ENCODE results near the gene SHKBP1. TPM values are rescaled to one million over a fixed set of nuclear protein-coding genes. Genes with fewer than 3 reads are reported as not detected.

SHKBP1 gene
- total RNA-seq, 1 experiment from 2014 or later = 85.5 TPM

DNA sequence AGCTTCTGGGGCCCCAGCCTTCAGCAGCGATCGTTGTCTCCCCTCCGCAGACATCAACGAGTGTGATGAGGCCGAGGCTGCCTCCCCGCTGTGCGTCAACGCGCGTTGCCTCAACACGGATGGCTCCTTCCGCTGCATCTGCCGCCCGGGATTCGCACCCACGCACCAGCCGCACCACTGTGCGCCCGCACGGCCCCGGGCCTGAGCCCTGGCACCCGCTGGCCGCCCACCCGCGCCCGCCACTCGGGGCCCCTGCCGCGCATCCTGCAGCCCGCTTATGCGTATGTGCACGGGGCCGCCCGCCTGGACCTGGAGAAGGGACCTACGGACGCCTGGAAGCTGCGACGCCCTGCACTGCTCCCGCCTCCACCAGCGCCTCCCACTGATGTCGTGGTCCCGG, 52.7 kb downstream of the SHKBP1 start:
- intact Hi-C loops (cut with micrococcal nuclease; ENCODE audit: unreplicated experiment) = no loop called here
- BruUV-seq (replicated peaks) = no TSS peak
- H3K27ac ChIP-seq (ENCODE audit: low read depth, low read length, poor library complexity, severe bottlenecking) = no peak overlapping the region
- TF ChIP-seq EZH2 (IDR thresholded peaks at IDR 0.05; ENCODE audit: borderline replicate concordance, low read depth, low read length, poor library complexity, severe bottlenecking) = no peak
- TF ChIP-seq, protein P1, sequence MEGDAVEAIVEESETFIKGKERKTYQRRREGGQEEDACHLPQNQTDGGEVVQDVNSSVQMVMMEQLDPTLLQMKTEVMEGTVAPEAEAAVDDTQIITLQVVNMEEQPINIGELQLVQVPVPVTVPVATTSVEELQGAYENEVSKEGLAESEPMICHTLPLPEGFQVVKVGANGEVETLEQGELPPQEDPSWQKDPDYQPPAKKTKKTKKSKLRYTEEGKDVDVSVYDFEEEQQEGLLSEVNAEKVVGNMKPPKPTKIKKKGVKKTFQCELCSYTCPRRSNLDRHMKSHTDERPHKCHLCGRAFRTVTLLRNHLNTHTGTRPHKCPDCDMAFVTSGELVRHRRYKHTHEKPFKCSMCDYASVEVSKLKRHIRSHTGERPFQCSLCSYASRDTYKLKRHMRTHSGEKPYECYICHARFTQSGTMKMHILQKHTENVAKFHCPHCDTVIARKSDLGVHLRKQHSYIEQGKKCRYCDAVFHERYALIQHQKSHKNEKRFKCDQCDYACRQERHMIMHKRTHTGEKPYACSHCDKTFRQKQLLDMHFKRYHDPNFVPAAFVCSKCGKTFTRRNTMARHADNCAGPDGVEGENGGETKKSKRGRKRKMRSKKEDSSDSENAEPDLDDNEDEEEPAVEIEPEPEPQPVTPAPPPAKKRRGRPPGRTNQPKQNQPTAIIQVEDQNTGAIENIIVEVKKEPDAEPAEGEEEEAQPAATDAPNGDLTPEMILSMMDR (conservative IDR thresholded peaks at IDR 0.05; ENCODE audit: low read depth, low read length) = no peak
- H3K9me3 ChIP-seq (ENCODE audit: low read depth, low read length, poor library complexity, severe bottlenecking) = no peaks in the 10 kb centered on the region
- no peak overlapping the region for H3K4me3 ChIP-seq (ENCODE audit: low read depth, low read length, poor library complexity, severe bottlenecking)
- POLR2A ChIA-PET (ENCODE audit: low non-redundant PET) = no interaction called here
- no peak for DNase-seq (ENCODE audit: low spot score)
- H3K36me3 ChIP-seq (ENCODE audit: insufficient read depth, low read length, poor library complexity, severe bottlenecking) = peaks cover 49% of the 10 kb centered on the region
- H3K27me3 ChIP-seq (replicated peaks; ENCODE audit: insufficient read depth, low read depth, low read length, poor library complexity) = no peaks in the 10 kb centered on the region
- CTCF ChIA-PET = no interaction called here
- no peaks in the 10 kb centered on the region for H3K4me1 ChIP-seq (ENCODE audit: insufficient read depth, low read length, poor library complexity, severe bottlenecking)

- POLR2A ChIA-PET (ENCODE audit: low non-redundant PET) = no interaction called here
- intact Hi-C loops (cut with micrococcal nuclease; ENCODE audit: unreplicated experiment) = loop anchor here (10.0 kb wide), 2 partner anchors 106 to 486 kb away; no protein-coding TSS in a partner anchor
- no peak for TF ChIP-seq EZH2 (IDR thresholded peaks at IDR 0.05; ENCODE audit: borderline replicate concordance, low read depth, low read length, poor library complexity, severe bottlenecking)
- TF ChIP-seq, protein P1 (conservative IDR thresholded peaks at IDR 0.05; ENCODE audit: low read depth, low read length) = no peak
- H3K27ac ChIP-seq (ENCODE audit: low read depth, low read length, poor library complexity, severe bottlenecking) = no peak overlapping the region
- peaks cover 40% of the 10 kb centered on the region for H3K36me3 ChIP-seq (ENCODE audit: insufficient read depth, low read length, poor library complexity, severe bottlenecking)
- no peaks in the 10 kb centered on the region for H3K27me3 ChIP-seq (replicated peaks; ENCODE audit: insufficient read depth, low read depth, low read length, poor library complexity)
- no TSS peak for BruUV-seq (replicated peaks)
- no peaks in the 10 kb centered on the region for H3K9me3 ChIP-seq (ENCODE audit: low read depth, low read length, poor library complexity, severe bottlenecking)
- CTCF ChIA-PET = no interaction called here
- DNase-seq (ENCODE audit: low spot score) = no peak
- H3K4me1 ChIP-seq (ENCODE audit: insufficient read depth, low read length, poor library complexity, severe bottlenecking) = no peaks in the 10 kb centered on the region
- no peak overlapping the region for H3K4me3 ChIP-seq (ENCODE audit: low read depth, low read length, poor library complexity, severe bottlenecking)
These were observed 54.0 kb downstream of the SHKBP1 start for GRCh38 chr19:40630571-40631160.

- H3K9me3 ChIP-seq (ENCODE audit: low read depth, low read length, poor library complexity, severe bottlenecking) = no peaks in the 10 kb centered on the region
- no peak overlapping the region for H3K27ac ChIP-seq (ENCODE audit: low read depth, low read length, poor library complexity, severe bottlenecking)
- H3K27me3 ChIP-seq (replicated peaks; ENCODE audit: insufficient read depth, low read depth, low read length, poor library complexity) = no peaks in the 10 kb centered on the region
- CTCF ChIA-PET = no interaction called here
- TF ChIP-seq, protein P1 (conservative IDR thresholded peaks at IDR 0.05; ENCODE audit: low read depth, low read length) = no peak
- no peak for TF ChIP-seq EZH2 (IDR thresholded peaks at IDR 0.05; ENCODE audit: borderline replicate concordance, low read depth, low read length, poor library complexity, severe bottlenecking)
- H3K36me3 ChIP-seq (ENCODE audit: insufficient read depth, low read length, poor library complexity, severe bottlenecking) = peaks cover 22% of the 10 kb centered on the region
- no peak overlapping the region for H3K4me3 ChIP-seq (ENCODE audit: low read depth, low read length, poor library complexity, severe bottlenecking)
- H3K4me1 ChIP-seq (ENCODE audit: insufficient read depth, low read length, poor library complexity, severe bottlenecking) = no peaks in the 10 kb centered on the region
- POLR2A ChIA-PET (ENCODE audit: low non-redundant PET) = no interaction called here
- no peak for DNase-seq (ENCODE audit: low spot score)
- BruUV-seq (replicated peaks) = no TSS peak
- intact Hi-C loops (cut with micrococcal nuclease; ENCODE audit: unreplicated experiment) = loop anchor here (10.0 kb wide), 2 partner anchors 108 to 488 kb away; no protein-coding TSS in a partner anchor
These were observed 55.8 kb downstream of the SHKBP1 start for GRCh38 chr19:40632311-40633036.
